Daoy (cell line): ENCODE data around the gene TIGD6. TPM values are rescaled to one million over a fixed set of nuclear protein-coding genes. Genes with fewer than 3 reads are reported as not detected.

Experiments used
- total RNA-seq: library from RNA; depleted of rRNA; stranded (reverse); fragments of >200 nt; shearing (Covaris generic); gene quantifications from 2 replicates; pipeline ENCODE4 v1.2.3, GENCODE V29; 2014; rRNA removed

The TIGD6 gene
- total RNA-seq, 1 experiment from 2014 or later, result 4.3 TPM

Other genes with a start within 250 kb of the TIGD6 start
- gene PDE6A, start 55.9 kb downstream of the TIGD6 start, total RNA-seq, result not detected in 2 replicates
- gene SLC26A2, start 39.9 kb downstream of the TIGD6 start, total RNA-seq, result 9.3 and 11.1 TPM in 2 replicates
- 33.2 and 35.6 TPM in 2 replicates for gene HMGXB3, start 85 bp upstream of the TIGD6 start, total RNA-seq
- gene CSF1R, start 85.9 kb upstream of the TIGD6 start, total RNA-seq, result 0.11 TPM in 1 of 2 replicates, not detected in the other
- gene PDGFRB, start 155.2 kb upstream of the TIGD6 start, total RNA-seq, result 8.6 and 9.4 TPM in 2 replicates
- gene CDX1, start 166.1 kb upstream of the TIGD6 start, total RNA-seq, result 0.06 and 1.3 TPM in 2 replicates
- gene SLC6A7, start 189.4 kb upstream of the TIGD6 start, total RNA-seq, result 0.06 TPM in 1 of 2 replicates, not detected in the other